Glutamatergic neuron (in vitro differentiated cells): ENCODE data around the gene LRRC73. TPM values are rescaled to one million over a fixed set of nuclear protein-coding genes. Genes with fewer than 3 reads are reported as not detected.
A peak's percentile ranks its signal among the peaks of the same experiment; 100 is the strongest.
"Not testable (repeated sequence)": the region's sequence is repeated elsewhere in the genome, so short reads cannot be mapped to it uniquely, and the experiment has no call there.

Source experiments
- DNase-seq: peaks from one replicate; pipeline ENCODE4 v3.0.0; 2022
- H3K27ac Mint-ChIP-seq: one replicate; pipeline ENCODE4 v1.8.0; 2020; ENCODE audit warnings: mild to moderate bottlenecking, mixed read lengths, inconsistent platforms; ENCODE audit not compliant: unreplicated experiment
- H3K27me3 Mint-ChIP-seq: one replicate; pipeline ENCODE4 v1.8.0; 2020; ENCODE audit warnings: mild to moderate bottlenecking, moderate library complexity, mixed read lengths, inconsistent platforms; ENCODE audit not compliant: unreplicated experiment
- H3K36me3 Mint-ChIP-seq: one replicate; pipeline ENCODE4 v1.8.0; 2020; ENCODE audit warnings: mild to moderate bottlenecking, mixed read lengths, inconsistent platforms; ENCODE audit not compliant: unreplicated experiment
- H3K4me1 Mint-ChIP-seq: one replicate; pipeline ENCODE4 v1.8.0; 2020; ENCODE audit warnings: mild to moderate bottlenecking, low read depth, mixed read lengths, inconsistent platforms; ENCODE audit not compliant: unreplicated experiment
- H3K4me3 Mint-ChIP-seq: one replicate; pipeline ENCODE4 v1.8.0; 2020; ENCODE audit warnings: mild to moderate bottlenecking, mixed read lengths, inconsistent platforms; ENCODE audit not compliant: unreplicated experiment
- H3K9me3 Mint-ChIP-seq: one replicate; pipeline ENCODE4 v1.8.0; 2020; ENCODE audit warnings: mild to moderate bottlenecking, moderate library complexity, mixed read lengths, inconsistent platforms; ENCODE audit not compliant: unreplicated experiment
- CTCF ChIP-seq: fragments of 200-600 bp; sonication (generic); IDR thresholded peaks from one replicate; pipeline ENCODE4 v1.5.0; 2021; ENCODE audit not compliant: partially characterized antibody, unreplicated experiment
- total RNA-seq: library from RNA; stranded (reverse); fragmentation: NEBNext Ultra II Directional; extraction: Animal tissue kit (Norgen Biotek cat#: 25700); gene quantifications from one replicate; pipeline ENCODE4 v1.2.1, GENCODE V29; 2021; ENCODE audit not compliant: unreplicated experiment

The LRRC73 gene
- total RNA-seq, 1 donor from 2014 or later, result 1.2 TPM

GRCh38 chr6:43468748-43469681 lies 41.1 kb downstream of the LRRC73 start:
- Mint-ChIP-seq H3K4me3 (no peak overlapping the region), H3K27ac (no peak overlapping the region), H3K9me3 (no peaks in the 10 kb centered on the region), H3K4me1 (peaks cover 8% of the 10 kb centered on the region), H3K27me3 (no peaks in the 10 kb centered on the region), H3K36me3 (no peaks in the 10 kb centered on the region)
- TF ChIP-seq CTCF, result no peak
- no peak for DNase-seq

GRCh38 chr6:43468240-43468639 lies 41.9 kb downstream of the LRRC73 start:
- H3K27me3 Mint-ChIP-seq, result no peaks in the 10 kb centered on the region

GRCh38 chr6:43467752-43468151 lies 42.4 kb downstream of the LRRC73 start:
- TF ChIP-seq CTCF, result no peak
- no peak for DNase-seq
- H3K27ac Mint-ChIP-seq, result peak overlapping the region; percentile 40
- H3K4me3 Mint-ChIP-seq, result no peak overlapping the region
- H3K36me3 Mint-ChIP-seq, result no peaks in the 10 kb centered on the region
- H3K9me3 Mint-ChIP-seq, result no peaks in the 10 kb centered on the region
- peaks cover 8% of the 10 kb centered on the region for H3K4me1 Mint-ChIP-seq
- H3K27me3 Mint-ChIP-seq, result no peaks in the 10 kb centered on the region

More at GRCh38 chr6:43468240-43468639, 41.9 kb downstream of the LRRC73 start:
- peak overlapping the region; percentile 48 for H3K4me3 Mint-ChIP-seq
- H3K36me3 Mint-ChIP-seq, result no peaks in the 10 kb centered on the region
- H3K9me3 Mint-ChIP-seq, result no peaks in the 10 kb centered on the region
- TF ChIP-seq CTCF, result no peak
- H3K27ac Mint-ChIP-seq, result no peak overlapping the region
- H3K4me1 Mint-ChIP-seq, result peaks cover 8% of the 10 kb centered on the region
- DNase-seq, result no peak

GRCh38 chr6:43467265-43467664 lies 42.9 kb downstream of the LRRC73 start:
- not testable (repeated sequence) for H3K27me3 Mint-ChIP-seq, H3K4me1 Mint-ChIP-seq, H3K27ac Mint-ChIP-seq, H3K9me3 Mint-ChIP-seq, H3K4me3 Mint-ChIP-seq, H3K36me3 Mint-ChIP-seq, DNase-seq

- no peak for TF ChIP-seq CTCF
- peaks cover 8% of the 10 kb centered on the region for H3K4me1 Mint-ChIP-seq
- no peaks in the 10 kb centered on the region for H3K9me3 Mint-ChIP-seq
- no peak overlapping the region for H3K27ac Mint-ChIP-seq
- H3K4me3 Mint-ChIP-seq, result no peak overlapping the region
- no peak for DNase-seq
- H3K27me3 Mint-ChIP-seq, result no peaks in the 10 kb centered on the region
- no peaks in the 10 kb centered on the region for H3K36me3 Mint-ChIP-seq
These were observed 44.2 kb downstream of the LRRC73 start for GRCh38 chr6:43465948-43466347.
